ENCODE data around the gene PRRT1.

PRRT1 gene

GRCh38 chr6:32167761-32168262 lies 16.1 kb upstream of the PRRT1 start:
- no peak overlapping the region for H3K4me3 ChIP-seq (ENCODE audit: low read length)
- no peak for DNase-seq (ENCODE audit: low read depth)
- TF ChIP-seq CTCF (conservative IDR thresholded peaks at IDR 0.05; ENCODE audit: low read length): no peak

GRCh38 chr6:32167154-32167760 lies 15.5 kb upstream of the PRRT1 start:
- DNase-seq (ENCODE audit: low read depth): no peak
- no peak for TF ChIP-seq CTCF (conservative IDR thresholded peaks at IDR 0.05; ENCODE audit: low read length)
- H3K4me3 ChIP-seq (ENCODE audit: low read length): no peak overlapping the region

GRCh38 chr6:32166411-32167061 lies 14.8 kb upstream of the PRRT1 start:
- no peak for DNase-seq (ENCODE audit: low read depth)
- no peak for TF ChIP-seq CTCF (conservative IDR thresholded peaks at IDR 0.05; ENCODE audit: low read length)

GRCh38 chr6:32164295-32164694 lies 12.6 kb upstream of the PRRT1 start, which contains the start of gene EGFL8:
TSS of gene EGFL8 (plus strand) at chr6:32164595. CDS start at chr6:32166166, 1,571 bp downstream.
- TF ChIP-seq CTCF (conservative IDR thresholded peaks at IDR 0.05; ENCODE audit: low read length): no peak
- DNase-seq (ENCODE audit: low read depth): no peak
- H3K4me3 ChIP-seq (ENCODE audit: low read length): no peak within 1 kb of the TSS

More at GRCh38 chr6:32166411-32167061, 14.8 kb upstream of the PRRT1 start:
- H3K4me3 ChIP-seq (ENCODE audit: low read length): no peak overlapping the region

GRCh38 chr6:32163559-32164258 lies 12.0 kb upstream of the PRRT1 start:
- no peak for DNase-seq (ENCODE audit: low read depth)
- no peak overlapping the region for H3K4me3 ChIP-seq (ENCODE audit: low read length)
- no peak for TF ChIP-seq CTCF (conservative IDR thresholded peaks at IDR 0.05; ENCODE audit: low read length)

GRCh38 chr6:32158052-32158451 lies 6.3 kb upstream of the PRRT1 start:
- no peak for TF ChIP-seq CTCF (conservative IDR thresholded peaks at IDR 0.05; ENCODE audit: low read length)
- DNase-seq (ENCODE audit: low read depth): no peak
- H3K4me3 ChIP-seq (ENCODE audit: low read length): no peak overlapping the region

All from AG10803 (cell line).